HepG2 (cell line): ENCODE measurements around the gene FOXS1.

ENCODE experiments used
- FOXJ3 ChIP-seq: sonication (generic); formaldehyde crosslinking; IDR thresholded peaks from 2 replicates; pipeline ENCODE4 v1.4.0; 2020; ENCODE audit warnings: missing genetic modification reagents, mild to moderate bottlenecking, borderline replicate concordance
- KDM5A ChIP-seq: fragments of 200-600 bp; sonication (generic); IDR thresholded peaks from 2 replicates; pipeline ENCODE4 v1.7.0; 2018; ENCODE audit warnings: antibody characterized with exemption, mild to moderate bottlenecking, low read length, borderline replicate concordance
- MAFF ChIP-seq: IDR thresholded peaks from 2 replicates; pipeline ENCODE4 v1.6.1; 2011; ENCODE audit warnings: low read depth, low read length, improper control_type of control experiment
- SOX6 ChIP-seq, 2 experiments: fragments of 450-650 bp in 1 of 2; sonication (generic) in 1 of 2; formaldehyde crosslinking in 1 of 2; IDR thresholded peaks; 2 replicates each; pipeline versions ENCODE4 v1.4.0 to v1.6.1; 2017 to 2020; ENCODE audit warnings: antibody characterized with exemption in 1 of 2, mild to moderate bottlenecking in 1 of 2, missing genetic modification reagents in 1 of 2
- TCF7L2 ChIP-seq: IDR thresholded peaks from 2 replicates; pipeline ENCODE4 v1.6.1; 2011; ENCODE audit warnings: mild to moderate bottlenecking, low read depth, low read length, moderate library complexity
- ZNF816 ChIP-seq: sonication (generic); formaldehyde crosslinking; IDR thresholded peaks from 2 replicates; pipeline ENCODE4 v1.8.0; 2022; ENCODE audit warnings: missing genetic modification reagents, mild to moderate bottlenecking, borderline replicate concordance
- TF ChIP-seq, protein P1 (sequence below): sonication (generic); formaldehyde crosslinking; IDR thresholded peaks from 2 replicates; pipeline ENCODE4 v1.5.0; 2020; ENCODE audit warnings: mild to moderate bottlenecking, missing genetic modification reagents, moderate library complexity

DNA sequence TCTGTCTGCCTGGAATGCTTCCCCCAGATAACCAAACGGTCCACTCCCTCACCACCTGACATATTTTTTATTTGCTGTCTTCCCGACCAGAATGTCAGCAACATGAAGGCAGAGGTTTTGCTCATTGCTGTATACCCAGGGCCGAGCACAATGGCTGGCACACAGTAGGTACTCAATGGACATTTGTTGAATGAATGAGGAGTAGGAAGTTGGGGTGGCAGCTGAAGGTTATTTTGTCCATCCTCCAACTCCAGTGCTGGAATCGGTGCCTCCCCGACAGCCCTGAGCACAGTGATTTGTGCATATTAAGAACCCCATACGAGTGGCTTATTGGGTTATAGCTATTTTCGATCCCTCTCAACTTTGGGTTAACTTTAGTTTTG is 14.6 kb upstream of the FOXS1 start:
- no peak for TF ChIP-seq TCF7L2
- no peak for TF ChIP-seq MAFF
- TF ChIP-seq ZNF816 (CRISPR knock-in tag): no peak
- TF ChIP-seq FOXJ3: no peak
- no peak for TF ChIP-seq KDM5A
- TF ChIP-seq SOX6 (IDR thresholded peaks at IDR 0.05): no peak
- no peak for TF ChIP-seq SOX6 (CRISPR knock-in tag; IDR thresholded peaks at IDR 0.05)
- TF ChIP-seq, protein P1, sequence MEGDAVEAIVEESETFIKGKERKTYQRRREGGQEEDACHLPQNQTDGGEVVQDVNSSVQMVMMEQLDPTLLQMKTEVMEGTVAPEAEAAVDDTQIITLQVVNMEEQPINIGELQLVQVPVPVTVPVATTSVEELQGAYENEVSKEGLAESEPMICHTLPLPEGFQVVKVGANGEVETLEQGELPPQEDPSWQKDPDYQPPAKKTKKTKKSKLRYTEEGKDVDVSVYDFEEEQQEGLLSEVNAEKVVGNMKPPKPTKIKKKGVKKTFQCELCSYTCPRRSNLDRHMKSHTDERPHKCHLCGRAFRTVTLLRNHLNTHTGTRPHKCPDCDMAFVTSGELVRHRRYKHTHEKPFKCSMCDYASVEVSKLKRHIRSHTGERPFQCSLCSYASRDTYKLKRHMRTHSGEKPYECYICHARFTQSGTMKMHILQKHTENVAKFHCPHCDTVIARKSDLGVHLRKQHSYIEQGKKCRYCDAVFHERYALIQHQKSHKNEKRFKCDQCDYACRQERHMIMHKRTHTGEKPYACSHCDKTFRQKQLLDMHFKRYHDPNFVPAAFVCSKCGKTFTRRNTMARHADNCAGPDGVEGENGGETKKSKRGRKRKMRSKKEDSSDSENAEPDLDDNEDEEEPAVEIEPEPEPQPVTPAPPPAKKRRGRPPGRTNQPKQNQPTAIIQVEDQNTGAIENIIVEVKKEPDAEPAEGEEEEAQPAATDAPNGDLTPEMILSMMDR (CRISPR knock-in tag): no peak
